Measurements from ENCODE around the gene SEZ6L2. TPM values are rescaled to one million over a fixed set of nuclear protein-coding genes. Genes with fewer than 3 reads are reported as not detected.

Gene SEZ6L2
- total RNA-seq, 4 donors from 2014 or later = 0.22 to 2.8 (median 1.1) TPM; not detected in 1

DNA sequence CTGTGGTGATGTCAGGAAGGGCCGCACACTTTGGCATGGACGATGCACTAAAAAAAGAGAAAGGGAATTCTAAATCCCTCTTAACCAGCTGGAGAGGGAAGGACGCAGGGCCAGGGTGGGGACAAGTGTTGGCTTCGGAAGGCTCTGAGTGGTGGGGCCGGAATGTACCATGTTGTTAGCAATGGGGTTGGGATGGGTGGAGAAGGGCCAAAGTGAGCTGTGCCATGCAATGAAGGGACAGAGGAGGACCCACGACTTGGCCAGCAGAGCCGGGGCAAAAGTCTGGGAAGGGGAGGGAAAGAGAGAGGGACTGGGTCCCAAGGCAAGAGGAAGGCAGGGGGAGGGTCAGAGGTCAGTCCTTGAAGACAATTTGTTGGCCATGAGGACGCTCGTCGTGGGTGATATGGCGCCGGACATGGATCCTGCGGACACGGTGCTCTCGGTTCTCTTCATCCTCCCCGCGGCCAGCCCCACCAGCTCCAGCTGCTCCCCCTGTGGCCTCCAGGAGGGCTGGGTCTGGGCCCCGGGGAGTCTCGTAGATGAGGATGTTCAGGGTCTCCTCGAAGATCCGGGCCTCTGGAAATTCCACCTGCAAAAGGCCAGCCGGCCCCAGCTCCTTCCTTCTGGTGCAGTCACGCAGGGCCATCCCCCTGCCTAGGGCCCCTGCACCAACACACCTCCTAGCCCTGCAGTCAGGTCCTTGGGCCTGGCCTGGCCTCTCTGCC lies 7.3 kb upstream of the SEZ6L2 start:
- peaks cover 0 to 1% (median 0%) of the 10 kb centered on the region in 3 donors for H3K36me3 ChIP-seq
- H3K9me3 ChIP-seq = no peaks in the 10 kb centered on the region
- H3K4me1 ChIP-seq = no peaks in the 10 kb centered on the region
- no peak overlapping the region for H3K4me3 ChIP-seq
- 79 to 86% methylated on average over 19 to 23 of the region's 23 CpGs for WGBS, 2 donors
- DNase-seq = no peak
- intact Hi-C loops (cut with DNase I) = no loop called here
- no peak for TF ChIP-seq POLR2A (IDR thresholded peaks at IDR 0.05)
- TF ChIP-seq, protein P1, sequence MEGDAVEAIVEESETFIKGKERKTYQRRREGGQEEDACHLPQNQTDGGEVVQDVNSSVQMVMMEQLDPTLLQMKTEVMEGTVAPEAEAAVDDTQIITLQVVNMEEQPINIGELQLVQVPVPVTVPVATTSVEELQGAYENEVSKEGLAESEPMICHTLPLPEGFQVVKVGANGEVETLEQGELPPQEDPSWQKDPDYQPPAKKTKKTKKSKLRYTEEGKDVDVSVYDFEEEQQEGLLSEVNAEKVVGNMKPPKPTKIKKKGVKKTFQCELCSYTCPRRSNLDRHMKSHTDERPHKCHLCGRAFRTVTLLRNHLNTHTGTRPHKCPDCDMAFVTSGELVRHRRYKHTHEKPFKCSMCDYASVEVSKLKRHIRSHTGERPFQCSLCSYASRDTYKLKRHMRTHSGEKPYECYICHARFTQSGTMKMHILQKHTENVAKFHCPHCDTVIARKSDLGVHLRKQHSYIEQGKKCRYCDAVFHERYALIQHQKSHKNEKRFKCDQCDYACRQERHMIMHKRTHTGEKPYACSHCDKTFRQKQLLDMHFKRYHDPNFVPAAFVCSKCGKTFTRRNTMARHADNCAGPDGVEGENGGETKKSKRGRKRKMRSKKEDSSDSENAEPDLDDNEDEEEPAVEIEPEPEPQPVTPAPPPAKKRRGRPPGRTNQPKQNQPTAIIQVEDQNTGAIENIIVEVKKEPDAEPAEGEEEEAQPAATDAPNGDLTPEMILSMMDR (IDR thresholded peaks at IDR 0.05) = no peak
- peaks cover 0 to 4% (median 0%) of the 10 kb centered on the region in 4 donors for H3K27me3 ChIP-seq
- H3K27ac ChIP-seq = no peak overlapping the region

DNA sequence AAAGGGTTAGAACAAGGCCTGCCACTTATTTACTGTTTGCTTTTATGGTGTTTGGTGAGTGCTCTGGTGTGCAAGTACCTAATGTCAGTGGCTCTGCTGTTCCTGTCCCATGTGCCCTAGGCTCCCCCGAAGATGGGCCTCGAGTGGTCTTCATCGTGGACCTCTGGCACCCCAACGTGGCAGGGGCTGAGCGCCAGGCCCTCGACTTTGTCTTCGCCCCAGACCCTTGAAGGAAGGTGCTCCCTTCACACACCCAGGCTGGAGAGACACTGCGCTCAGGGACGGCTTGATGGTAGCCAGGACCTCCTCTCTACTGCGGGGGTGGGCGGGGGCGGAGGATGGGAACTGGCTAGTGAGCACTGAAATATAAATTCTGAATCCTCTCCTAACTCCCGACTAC lies 6.3 kb upstream of the SEZ6L2 start:
- peaks cover 0 to 12% (median 0%) of the 10 kb centered on the region in 4 donors for H3K27me3 ChIP-seq
- TF ChIP-seq, protein P1 (IDR thresholded peaks at IDR 0.05) = no peak
- TF ChIP-seq POLR2A (IDR thresholded peaks at IDR 0.05) = no peak
- 83 to 86% methylated on average over 6 to 8 of the region's 13 CpGs for WGBS, 2 donors
- H3K4me3 ChIP-seq = no peak overlapping the region
- intact Hi-C loops (cut with DNase I) = no loop called here
- no peak for DNase-seq
- H3K4me1 ChIP-seq = peaks cover 2 to 6% (median 3%) of the 10 kb centered on the region in 3 donors
- no peaks in the 10 kb centered on the region for H3K36me3 ChIP-seq
- H3K27ac ChIP-seq = no peak overlapping the region
- H3K9me3 ChIP-seq = no peaks in the 10 kb centered on the region

DNA sequence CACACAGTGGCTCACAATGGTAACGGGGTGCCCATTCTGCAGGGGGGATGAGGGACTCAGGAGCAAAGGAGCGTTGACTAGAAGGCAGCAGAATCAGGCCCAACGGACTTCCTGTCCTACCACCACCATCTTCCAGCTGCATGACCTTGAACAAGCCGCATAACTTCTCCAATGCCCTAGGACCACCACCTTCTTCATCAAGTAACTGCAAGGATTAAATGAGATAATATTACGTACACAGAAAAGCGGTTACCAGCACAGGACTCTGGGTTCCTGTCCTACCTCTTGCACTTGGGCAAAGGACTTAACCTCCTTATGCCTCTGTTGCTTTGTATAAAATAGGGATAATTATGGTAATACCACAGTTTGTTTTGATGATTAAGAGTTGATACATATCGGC lies 5.6 kb upstream of the SEZ6L2 start:
- intact Hi-C loops (cut with DNase I) = no loop called here
- TF ChIP-seq POLR2A (IDR thresholded peaks at IDR 0.05) = no peak
- TF ChIP-seq, protein P1 (IDR thresholded peaks at IDR 0.05) = no peak
- peaks cover 7 to 13% (median 9%) of the 10 kb centered on the region in 3 donors for H3K4me1 ChIP-seq
- no peaks in the 10 kb centered on the region for H3K9me3 ChIP-seq
- WGBS, 2 donors = 84 to 89% methylated on average over 7 of the region's 7 CpGs
- H3K4me3 ChIP-seq = no peak overlapping the region
- H3K27me3 ChIP-seq = peaks cover 0 to 12% (median 0%) of the 10 kb centered on the region in 4 donors
- H3K27ac ChIP-seq = no peak overlapping the region
- no peak for DNase-seq
- no peaks in the 10 kb centered on the region for H3K36me3 ChIP-seq

DNA sequence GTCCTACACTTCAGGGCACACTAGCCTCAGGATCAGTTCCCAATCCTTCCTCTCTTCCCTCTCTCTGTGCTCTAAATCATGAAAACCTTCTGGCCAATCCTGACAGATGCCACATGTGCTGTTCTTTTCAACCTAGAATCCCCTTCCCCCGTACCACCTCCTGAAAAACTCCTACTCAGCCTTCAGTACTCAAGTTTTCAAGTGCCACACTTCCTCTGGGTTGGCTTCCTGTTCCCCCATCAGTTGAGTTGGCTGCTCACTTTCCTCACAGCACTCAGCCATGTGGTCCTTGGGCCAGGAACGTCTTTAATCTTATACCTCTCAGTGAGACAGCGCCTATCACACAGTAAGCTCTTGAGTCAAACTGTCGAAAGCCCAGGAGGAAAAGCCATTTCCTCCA lies 4.2 kb upstream of the SEZ6L2 start:
- TF ChIP-seq, protein P1 (IDR thresholded peaks at IDR 0.05) = no peak
- intact Hi-C loops (cut with DNase I) = no loop called here
- WGBS, 2 donors = 62 to 63% methylated on average over 3 to 4 of the region's 4 CpGs

DNA sequence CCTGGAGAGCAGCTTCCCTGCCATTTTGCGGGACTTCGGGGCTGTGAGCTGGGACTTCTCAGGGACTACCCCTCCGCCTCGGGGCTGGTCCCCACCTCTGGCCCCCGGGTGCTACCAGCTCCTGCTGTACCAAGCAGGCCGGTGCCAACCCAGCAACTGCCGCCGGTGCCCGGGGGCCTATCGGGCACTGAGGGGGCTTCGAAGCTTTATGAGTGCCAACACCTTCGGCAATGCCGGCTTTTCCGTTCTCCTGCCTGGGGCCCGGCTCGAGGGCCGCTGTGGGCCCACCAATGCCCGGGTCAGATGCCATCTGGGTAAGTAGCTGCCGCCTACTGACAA lies 2.2 kb upstream of the SEZ6L2 start:
- H3K4me1 ChIP-seq = peaks cover 11 to 26% (median 18%) of the 10 kb centered on the region in 3 donors
- WGBS, 2 donors = 86 to 92% methylated on average over 7 to 14 of the region's 19 CpGs
- peaks cover 0 to 44% (median 7%) of the 10 kb centered on the region in 4 donors for H3K27me3 ChIP-seq
- DNase-seq = no peak
- H3K36me3 ChIP-seq = no peaks in the 10 kb centered on the region
- no peak overlapping the region for H3K27ac ChIP-seq
- H3K9me3 ChIP-seq = no peaks in the 10 kb centered on the region
- TF ChIP-seq POLR2A (IDR thresholded peaks at IDR 0.05) = no peak
- TF ChIP-seq, protein P1 (IDR thresholded peaks at IDR 0.05) = no peak
- intact Hi-C loops (cut with DNase I) = no loop called here
- H3K4me3 ChIP-seq = no peak overlapping the region

More for the DNA sequence above, 4.2 kb upstream of the SEZ6L2 start:
- Histone ChIP-seq H3K27ac (no peak overlapping the region), H3K36me3 (no peaks in the 10 kb centered on the region), H3K4me1 (peaks cover 11 to 26% (median 18%) of the 10 kb centered on the region in 3 donors), H3K9me3 (no peaks in the 10 kb centered on the region), H3K27me3 (peaks cover 0 to 24% (median 6%) of the 10 kb centered on the region in 4 donors), H3K4me3 (no peak overlapping the region)
- no peak for DNase-seq
